Iris pigment epithelial cell (primary cell): ENCODE data around the gene CUEDC1.

Experiments
- DNase-seq: peaks from one replicate; pipeline ENCODE4 v3.0.0-alpha.2; 2011; ENCODE audit warnings: low read depth

CUEDC1 gene, protein sequence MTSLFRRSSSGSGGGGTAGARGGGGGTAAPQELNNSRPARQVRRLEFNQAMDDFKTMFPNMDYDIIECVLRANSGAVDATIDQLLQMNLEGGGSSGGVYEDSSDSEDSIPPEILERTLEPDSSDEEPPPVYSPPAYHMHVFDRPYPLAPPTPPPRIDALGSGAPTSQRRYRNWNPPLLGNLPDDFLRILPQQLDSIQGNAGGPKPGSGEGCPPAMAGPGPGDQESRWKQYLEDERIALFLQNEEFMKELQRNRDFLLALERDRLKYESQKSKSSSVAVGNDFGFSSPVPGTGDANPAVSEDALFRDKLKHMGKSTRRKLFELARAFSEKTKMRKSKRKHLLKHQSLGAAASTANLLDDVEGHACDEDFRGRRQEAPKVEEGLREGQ

DNA sequence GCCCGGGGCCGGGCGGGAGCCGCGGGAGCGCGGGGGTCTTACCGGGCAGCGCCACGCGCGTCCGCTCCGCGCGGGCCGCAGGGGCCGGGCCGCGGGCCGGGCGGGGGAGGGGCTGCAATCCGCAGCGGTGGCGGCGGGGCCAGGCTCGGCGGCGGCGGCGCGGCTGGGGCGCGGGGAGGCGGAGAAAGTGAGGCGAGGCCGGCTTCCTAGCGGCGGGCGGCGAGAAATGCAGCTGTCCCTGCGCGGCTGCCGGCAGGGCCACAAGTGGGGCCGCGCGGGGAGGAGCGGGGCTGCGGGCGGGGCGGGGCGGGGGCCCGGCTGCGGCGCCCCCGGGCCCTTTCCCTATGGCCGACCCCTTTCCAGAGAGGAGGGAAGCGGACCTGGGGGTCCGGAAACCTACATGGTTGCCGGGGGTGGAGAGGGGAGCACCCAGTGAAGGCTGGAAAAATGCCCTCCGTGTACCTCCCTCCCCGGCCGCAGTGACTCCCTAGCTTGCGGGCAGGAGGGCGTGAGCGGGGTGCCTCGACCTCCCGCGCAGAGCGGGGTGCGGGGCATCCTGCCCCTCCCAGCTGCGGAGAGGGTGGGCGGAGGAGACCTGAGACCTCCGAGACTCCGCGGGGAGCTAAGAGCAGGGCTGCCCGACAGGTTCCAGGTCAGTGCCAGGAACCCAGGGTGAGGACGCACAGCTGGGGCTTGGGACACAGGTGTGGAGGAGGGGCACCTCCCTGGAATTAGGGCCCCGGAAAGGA, at the start of gene CUEDC1:
CUEDC1 (minus strand) TSS at position 230 of the 749 bp plus-strand sequence. CDS start 69,848 bp downstream, outside the sequence.
- DNase-seq, result peak; percentile 62

DNA sequence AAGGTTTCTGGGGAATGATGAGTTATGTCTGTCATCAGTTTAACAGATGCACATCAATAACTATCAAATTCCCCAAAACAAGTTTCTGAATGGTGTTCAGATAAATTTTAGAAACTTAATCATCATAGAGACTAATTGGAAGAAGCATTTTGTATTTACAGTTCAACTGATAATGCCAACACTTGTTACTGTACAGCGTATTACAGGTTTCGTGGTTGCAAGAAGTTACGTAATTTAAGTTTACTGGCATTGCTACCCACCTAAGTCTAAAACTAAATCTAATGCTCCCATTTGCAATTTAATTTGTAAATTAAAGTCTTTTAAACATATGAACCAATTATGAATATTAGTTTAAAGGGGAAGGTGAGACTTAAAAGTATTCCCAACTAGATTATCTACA, 48.8 kb upstream of the CUEDC1 start:
- no peak for DNase-seq

GRCh38 chr17:58002973-58003372, 47.8 kb upstream of the CUEDC1 start:
- no peak for DNase-seq

GRCh38 chr17:58002154-58002948, 47.1 kb upstream of the CUEDC1 start:
- DNase-seq, result no peak

- no peak for DNase-seq
Measured at GRCh38 chr17:58001461-58002124, 46.4 kb upstream of the CUEDC1 start.

DNA sequence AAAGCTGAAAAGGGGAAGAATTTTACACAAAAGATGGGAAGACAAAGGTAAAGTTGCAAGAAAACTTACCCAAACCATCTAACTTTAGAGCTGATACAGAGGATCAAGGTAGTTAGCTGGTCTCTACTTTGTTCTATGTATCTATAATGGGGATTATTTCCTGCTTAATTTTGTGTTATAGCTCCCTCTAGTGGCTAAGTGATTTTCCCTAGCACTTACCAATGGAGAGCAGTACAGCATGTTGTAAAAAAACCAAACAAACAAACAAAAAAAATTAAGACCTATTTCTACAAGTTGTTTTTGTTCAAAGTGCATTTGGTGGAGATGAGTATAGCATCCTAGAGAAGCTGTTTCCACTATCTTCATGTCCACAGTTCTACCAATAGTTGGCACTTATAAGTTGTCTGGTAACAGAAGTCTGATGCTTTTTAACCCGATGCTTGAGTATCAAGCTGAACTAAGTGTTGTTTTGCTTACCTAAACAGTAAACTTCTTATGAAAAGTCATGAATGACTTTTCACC, 44.3 kb upstream of the CUEDC1 start:
- peak; percentile 74 for DNase-seq

- DNase-seq, result no peak
Measured at GRCh38 chr17:57999010-57999495, 43.8 kb upstream of the CUEDC1 start.

- no peak for DNase-seq
Measured at GRCh38 chr17:57997085-57997809, 42.0 kb upstream of the CUEDC1 start.

DNA sequence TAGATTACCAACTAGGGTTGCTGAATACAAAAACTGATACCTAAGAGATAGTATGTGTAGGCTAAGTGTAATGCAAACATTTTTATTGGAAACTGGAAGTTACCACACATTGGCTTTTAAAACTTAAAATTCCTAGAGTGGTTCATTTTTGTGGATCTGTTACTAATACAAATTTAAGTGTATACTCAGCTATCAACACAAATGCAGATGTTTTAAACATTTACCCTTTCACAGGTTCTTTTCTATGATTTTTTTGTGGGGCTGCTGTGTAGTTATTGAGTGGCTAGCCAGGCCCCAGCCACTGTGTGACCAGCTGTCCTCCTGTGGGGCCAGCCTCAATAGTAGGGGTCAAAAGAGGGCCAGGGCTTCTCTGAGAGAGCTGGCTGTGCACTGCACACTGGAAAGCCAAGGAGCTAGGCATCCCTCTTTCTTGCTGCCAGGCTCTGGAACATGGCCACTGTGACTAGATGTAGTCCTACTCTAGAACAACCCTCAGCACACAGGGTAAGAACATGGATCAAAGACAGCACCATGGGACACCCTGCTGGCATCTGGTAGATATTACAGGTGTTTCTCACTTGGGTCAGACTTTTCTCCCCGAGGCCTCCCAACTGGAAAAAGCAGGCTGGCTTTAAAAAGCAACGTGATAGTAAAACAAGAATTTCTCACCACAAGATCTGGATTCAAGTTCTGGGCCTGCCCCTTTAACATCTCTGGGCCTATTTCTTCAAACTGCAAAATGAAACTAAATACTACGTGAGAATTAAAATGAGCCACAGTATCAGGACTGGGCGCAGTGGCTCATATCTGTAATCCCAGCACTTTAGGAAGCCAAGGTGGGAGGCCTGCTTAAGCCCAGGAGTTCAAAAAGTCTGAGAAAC, 40.1 kb upstream of the CUEDC1 start:
- peak; percentile 78 for DNase-seq

GRCh38 chr17:57994436-57994835, 39.2 kb upstream of the CUEDC1 start:
- no peak for DNase-seq

- no peak for DNase-seq
Measured at GRCh38 chr17:57993471-57994365, 38.5 kb upstream of the CUEDC1 start.

GRCh38 chr17:57991537-57991936, 36.3 kb upstream of the CUEDC1 start:
- no peak for DNase-seq

- no peak for DNase-seq
Measured at GRCh38 chr17:57990037-57990436, 34.8 kb upstream of the CUEDC1 start.

- peak; percentile 67 for DNase-seq
Measured at GRCh38 chr17:57988301-57989250, 33.4 kb upstream of the CUEDC1 start.

- DNase-seq, result peak; percentile 69
Measured at GRCh38 chr17:57987581-57988300, 32.5 kb upstream of the CUEDC1 start, which contains the start of gene VEZF1. Gene VEZF1, minus strand, starts transcription at chr17:57988254. Its CDS starts 143 bp downstream, at chr17:57988111.

DNA sequence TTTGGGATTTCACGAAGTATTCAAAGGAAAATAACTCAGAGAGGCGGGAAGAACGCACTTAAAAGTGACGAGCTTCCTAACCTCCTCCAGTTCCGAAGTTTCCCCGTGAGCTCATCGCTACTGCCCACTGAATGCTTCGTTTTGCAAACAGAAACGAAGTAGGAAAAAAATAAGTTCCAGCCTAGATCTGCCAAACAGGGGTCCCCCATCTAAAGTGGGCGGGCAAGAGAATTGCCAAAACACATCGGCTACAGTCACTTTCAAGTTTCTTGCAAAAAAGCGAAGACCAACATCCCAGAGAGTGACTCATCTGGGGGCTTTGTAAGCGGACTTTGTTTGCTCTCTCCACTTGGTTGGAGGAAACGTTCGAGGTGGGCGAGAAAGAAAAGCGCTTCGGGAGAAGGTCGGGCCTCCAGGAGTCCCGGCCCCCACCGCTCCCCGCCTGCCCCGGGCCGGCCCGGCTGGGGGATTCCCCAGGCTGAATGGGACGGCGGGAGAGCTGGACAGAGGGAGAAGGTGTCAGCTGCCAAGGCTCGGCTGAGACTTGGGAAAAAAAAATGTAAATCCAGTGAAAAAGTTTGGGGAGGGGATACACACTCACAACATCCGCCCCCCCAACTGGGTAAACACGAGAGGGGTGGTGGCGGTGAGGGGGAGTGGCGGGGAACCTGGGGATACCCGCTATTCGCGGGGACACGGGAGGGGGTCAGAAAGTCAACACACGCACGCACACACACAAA, 31.8 kb upstream of the CUEDC1 start:
- peak; percentile 87 for DNase-seq
